ENCODE data around the gene FKBP1C.
A peak's percentile ranks its signal among the peaks of the same experiment; 100 is the strongest.
"Not testable (repeated sequence)": the region's sequence is repeated elsewhere in the genome, so short reads cannot be mapped to it uniquely, and the experiment has no call there.

FKBP1C gene

DNA sequence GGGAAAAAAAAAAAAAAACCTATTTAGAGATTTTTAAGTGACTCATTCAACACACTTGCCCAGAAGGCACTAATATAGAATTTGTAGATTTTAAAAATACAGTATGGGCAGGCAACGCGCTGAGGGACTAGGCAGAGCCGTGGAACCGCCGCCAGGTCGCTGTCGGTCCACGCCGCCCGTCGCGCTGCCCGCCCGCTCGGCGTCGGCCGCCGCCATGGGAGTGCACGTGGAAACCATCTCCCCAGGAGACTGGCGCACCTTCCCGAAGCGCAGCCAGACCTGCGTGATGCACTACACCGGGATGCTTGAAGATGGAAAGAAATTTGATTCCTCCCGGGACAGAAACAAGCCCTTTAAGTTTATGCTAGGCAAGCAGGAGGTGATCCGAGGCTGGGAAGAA lies at the start of gene FKBP1C:
TSS of gene FKBP1C (plus strand) at position 127 of the 400 bp plus-strand sequence.
- DNase-seq, result not testable (repeated sequence)

DNA sequence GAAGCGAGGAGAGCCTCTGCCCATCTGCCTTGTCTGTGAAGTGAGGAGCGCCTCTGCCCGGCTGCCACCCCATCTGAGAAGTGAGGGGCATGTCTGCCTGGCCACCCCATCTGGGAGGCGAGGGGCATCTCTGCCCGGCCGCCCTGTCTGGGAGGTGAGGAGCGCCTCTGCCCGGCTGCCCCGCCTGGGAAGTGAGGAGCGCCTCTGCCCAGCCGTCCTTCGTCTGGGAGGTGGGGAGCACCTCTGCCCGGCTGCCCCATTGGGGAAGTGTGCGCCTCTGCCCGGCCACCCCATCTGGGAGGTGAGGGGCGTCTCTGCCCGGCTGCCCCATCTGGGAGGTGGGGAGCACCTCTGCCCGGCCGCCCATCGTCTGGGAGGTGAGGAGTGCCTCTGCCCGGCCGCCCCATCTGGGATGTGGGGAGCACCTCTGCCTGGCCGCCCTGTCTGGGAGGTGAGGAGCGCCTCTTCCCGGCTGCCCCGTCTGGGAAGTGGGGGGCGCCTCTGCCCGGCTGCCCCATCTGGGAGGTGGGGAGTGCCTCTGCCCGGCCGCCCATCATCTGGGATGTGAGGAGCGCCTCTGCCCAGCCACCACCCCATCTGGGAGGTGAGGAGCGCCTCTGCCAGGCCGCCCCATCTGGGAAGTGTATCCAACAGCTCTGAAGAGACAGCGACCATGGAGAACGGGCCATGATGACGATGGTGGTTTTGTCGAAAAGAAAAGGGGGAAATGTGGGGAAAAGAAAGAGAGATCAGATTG lies 47.0 kb upstream of the FKBP1C start:
- DNase-seq, result not testable (repeated sequence)

DNA sequence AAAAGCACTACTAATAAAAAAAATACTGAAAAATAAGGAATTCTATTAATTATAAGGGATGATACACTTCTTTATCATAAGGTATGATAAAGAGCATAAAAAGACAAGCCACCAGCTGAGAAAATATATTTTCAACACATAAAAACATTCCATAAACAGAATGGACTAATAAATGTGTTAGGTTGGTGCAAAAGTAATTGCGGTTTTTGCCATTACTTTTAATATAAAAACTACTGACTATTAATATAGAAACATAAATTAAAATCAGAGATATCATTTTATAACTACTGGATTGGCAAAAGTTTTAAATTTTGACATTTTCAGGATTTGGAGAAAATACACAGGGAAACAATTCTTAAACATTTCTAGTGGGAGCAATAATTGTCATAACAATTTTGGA lies 37.1 kb upstream of the FKBP1C start:
- DNase-seq, result no peak

- no peak for DNase-seq
These were observed 35.1 kb upstream of the FKBP1C start for GRCh38 chr6:63176181-63176580.

DNA sequence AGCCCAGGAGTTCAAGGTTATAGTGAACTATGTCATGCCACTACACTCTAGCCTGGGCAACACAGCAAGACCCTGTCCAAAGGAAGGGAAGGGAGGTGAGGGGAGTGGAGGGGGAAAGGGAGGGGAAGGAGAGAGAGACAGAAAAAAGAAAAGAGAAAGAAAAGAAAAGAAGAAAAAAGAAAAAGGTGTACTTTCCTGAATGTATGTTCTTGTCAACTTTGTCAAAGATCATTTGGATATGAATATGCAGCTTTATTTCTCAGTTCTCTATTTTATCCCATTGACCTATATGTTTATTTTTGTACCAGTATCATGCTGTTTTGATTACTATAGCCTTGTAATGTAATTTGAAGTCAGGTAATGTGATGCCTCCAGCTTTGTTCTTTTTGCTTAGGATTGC lies 30.9 kb upstream of the FKBP1C start:
- DNase-seq, result no peak

GRCh38 chr6:63186970-63187369 lies 24.3 kb upstream of the FKBP1C start:
- DNase-seq, result no peak

GRCh38 chr6:63188828-63189227 lies 22.4 kb upstream of the FKBP1C start:
- DNase-seq, result peak in 1 of 2 experiments; percentile 26

GRCh38 chr6:63193324-63193723 lies 17.9 kb upstream of the FKBP1C start:
- no peak for DNase-seq

- no peak for DNase-seq
These were observed 13.5 kb upstream of the FKBP1C start for GRCh38 chr6:63197741-63198140.

DNA sequence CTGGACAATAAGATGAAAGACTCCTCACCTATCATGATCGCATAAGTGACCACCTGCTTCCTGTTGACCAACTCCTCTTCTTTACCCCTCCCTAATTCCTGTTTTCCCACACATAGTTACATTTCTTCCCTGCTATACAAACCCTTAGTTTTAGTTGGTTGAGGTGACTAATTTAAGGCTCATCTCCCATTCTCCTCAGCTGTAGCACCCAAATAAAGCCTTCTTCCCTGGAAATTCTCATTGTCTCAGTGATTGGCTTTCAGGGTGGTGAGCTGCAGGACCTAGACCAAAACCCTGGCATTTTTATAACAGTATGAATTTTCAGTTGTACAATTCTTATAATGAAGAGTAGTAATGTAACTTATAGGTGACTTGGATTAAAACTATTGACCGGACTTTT lies 2.1 kb downstream of the FKBP1C start:
- DNase-seq, result no peak

DNA sequence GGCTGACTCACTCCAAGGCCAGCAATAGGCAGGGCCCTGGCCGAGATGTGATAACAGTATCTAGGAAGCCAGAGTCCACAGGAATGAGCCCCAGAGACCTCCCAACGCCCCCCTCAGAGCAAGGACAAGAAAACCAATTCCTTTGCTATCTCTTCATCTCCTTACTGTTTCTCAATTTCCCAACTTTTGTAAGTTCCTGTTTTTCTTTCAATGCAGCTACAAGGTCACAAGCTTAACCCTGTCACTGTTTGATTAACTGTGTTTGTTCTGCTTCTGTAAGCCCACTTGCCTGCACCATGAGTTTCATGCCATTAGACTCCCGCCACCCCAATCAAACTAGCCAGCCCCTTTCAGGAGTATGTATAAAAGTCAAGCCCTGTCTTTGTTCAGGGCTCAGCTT lies 3.5 kb downstream of the FKBP1C start:
- DNase-seq, result peak; percentile 94

DNA sequence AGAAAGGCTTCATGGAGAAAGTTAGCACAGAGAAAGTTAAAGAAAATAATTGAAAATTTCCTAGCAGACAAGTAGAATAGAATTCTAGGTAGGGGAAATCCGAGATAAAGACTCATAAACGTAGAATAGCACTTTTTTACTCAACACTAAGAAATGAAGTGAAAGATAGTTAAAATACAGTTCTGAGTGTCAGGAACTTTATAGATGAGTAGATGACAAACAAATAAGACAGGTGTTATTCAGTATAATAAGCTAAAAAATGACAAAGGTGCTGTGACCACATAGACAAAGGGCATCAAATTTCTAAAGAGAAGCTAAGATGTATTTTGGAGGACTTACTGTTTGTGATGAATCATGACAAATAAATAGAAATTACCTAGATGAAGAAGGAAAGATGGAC lies 12.9 kb downstream of the FKBP1C start:
- DNase-seq, result no peak

- DNase-seq, result not testable (repeated sequence)
These were observed 14.7 kb downstream of the FKBP1C start for GRCh38 chr6:63225987-63226386.

- DNase-seq, result not testable (repeated sequence)
These were observed 16.9 kb downstream of the FKBP1C start for GRCh38 chr6:63227928-63228894.

- DNase-seq, result not testable (repeated sequence)
These were observed 18.8 kb downstream of the FKBP1C start for GRCh38 chr6:63230027-63230426.

DNA sequence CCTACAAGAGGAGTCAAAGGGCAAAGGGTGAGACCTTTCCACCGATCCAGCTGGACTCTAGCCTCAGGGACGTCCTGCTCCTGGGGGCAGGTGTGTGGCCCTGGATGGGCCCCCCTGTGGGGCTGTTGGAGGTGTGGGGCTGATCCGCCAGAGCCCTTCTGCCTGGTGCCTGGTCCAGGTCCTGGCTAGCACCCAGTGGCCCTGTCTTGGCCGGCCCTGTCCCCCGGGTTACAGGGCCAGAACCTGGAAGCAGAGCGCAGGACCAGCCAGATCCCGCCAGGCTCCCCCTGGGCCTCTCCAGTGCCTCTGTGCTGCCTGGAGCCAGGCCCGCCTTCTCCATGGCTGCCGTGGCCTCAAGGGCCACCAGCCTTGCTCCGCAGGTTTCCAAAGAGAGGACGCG lies 19.2 kb downstream of the FKBP1C start:
- not testable (repeated sequence) for DNase-seq

- peak in 1 of 2 experiments; percentile 10 for DNase-seq
These were observed 25.1 kb downstream of the FKBP1C start for GRCh38 chr6:63236398-63236817.

- DNase-seq, result no peak
These were observed 34.2 kb downstream of the FKBP1C start for GRCh38 chr6:63245420-63245819.

DNA sequence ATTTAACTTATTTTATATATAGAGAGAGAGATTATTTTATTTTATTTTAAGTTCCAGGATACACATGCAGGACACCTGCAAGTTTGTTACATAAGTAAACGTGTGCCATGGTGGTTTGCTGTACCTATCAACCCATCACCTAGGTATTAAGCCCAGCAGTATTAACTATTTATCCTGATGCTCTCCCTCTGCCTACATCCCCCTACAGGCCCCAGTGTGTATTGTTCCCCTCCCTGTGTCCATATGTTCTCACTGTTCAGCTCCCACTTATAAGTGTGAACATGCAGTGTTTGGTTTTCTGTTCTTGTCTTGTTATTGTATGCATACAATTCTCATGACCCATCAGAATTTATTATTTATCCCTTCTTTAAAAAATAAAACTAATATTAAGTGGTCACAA lies 34.6 kb downstream of the FKBP1C start:
- DNase-seq, result no peak

DNA sequence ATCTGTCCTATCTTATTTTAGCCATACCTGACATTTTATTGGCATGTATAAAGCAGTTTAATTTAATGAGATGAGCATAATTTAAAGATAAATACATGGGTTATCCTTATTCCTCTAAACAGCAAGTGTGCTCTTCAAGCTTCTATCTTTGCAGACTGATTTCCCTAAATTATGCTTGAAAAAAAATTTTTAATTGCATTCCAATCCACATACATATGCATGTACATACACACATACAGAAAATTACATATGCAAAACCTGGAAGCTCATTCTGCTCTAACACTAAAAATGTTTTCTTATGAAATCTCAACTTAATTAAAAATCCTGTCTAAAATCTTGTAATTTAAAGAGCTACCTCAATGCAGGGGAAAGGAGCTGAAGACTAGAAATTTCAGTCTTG lies 35.3 kb downstream of the FKBP1C start:
- no peak for DNase-seq

GRCh38 chr6:63249875-63250482 lies 38.7 kb downstream of the FKBP1C start:
- no peak for DNase-seq

- DNase-seq, result no peak
These were observed 47.9 kb downstream of the FKBP1C start for GRCh38 chr6:63259153-63259552.

DNA sequence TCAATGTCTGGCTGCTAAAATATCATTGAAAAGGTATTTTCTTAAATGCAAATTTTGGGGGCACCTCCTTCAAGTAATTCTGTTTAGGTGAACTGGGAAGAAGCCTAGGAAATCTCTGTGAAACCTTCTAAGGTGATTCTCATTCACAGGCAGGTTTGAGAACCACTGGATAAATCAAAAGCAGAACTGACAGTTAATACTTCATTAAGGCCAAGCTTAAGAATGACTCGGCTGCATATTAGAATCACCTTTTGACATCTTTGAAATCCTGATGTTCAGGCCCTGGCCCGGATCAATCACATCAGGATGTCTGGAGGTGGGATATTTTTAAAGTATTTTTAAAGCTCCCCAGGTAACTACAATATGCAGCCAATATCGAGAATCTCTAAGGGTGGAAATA lies 50.6 kb downstream of the FKBP1C start:
- no peak for DNase-seq

Measured in AML-193 (cell line).